Choroid plexus epithelial cell (primary cell): Measurements from ENCODE around the gene SPAG9.
A peak's percentile ranks its signal among the peaks of the same experiment; 100 is the strongest.

Source experiments
- DNase-seq: peaks from one replicate; pipeline ENCODE4 v3.0.0-alpha.2; 2010; ENCODE audit warnings: low read depth
- H3K4me3 ChIP-seq: 2 replicates; pipeline ENCODE4 v1.5.1; 2011; ENCODE audit warnings: low read depth, mild to moderate bottlenecking, control low read depth, low read length, moderate library complexity
- TF ChIP-seq, protein P1 (sequence below): conservative IDR thresholded peaks from 2 replicates; pipeline ENCODE4 v1.5.1; 2011; ENCODE audit warnings: low read depth, mild to moderate bottlenecking, control low read depth, inconsistent platforms, low read length, moderate library complexity

SPAG9 gene

DNA sequence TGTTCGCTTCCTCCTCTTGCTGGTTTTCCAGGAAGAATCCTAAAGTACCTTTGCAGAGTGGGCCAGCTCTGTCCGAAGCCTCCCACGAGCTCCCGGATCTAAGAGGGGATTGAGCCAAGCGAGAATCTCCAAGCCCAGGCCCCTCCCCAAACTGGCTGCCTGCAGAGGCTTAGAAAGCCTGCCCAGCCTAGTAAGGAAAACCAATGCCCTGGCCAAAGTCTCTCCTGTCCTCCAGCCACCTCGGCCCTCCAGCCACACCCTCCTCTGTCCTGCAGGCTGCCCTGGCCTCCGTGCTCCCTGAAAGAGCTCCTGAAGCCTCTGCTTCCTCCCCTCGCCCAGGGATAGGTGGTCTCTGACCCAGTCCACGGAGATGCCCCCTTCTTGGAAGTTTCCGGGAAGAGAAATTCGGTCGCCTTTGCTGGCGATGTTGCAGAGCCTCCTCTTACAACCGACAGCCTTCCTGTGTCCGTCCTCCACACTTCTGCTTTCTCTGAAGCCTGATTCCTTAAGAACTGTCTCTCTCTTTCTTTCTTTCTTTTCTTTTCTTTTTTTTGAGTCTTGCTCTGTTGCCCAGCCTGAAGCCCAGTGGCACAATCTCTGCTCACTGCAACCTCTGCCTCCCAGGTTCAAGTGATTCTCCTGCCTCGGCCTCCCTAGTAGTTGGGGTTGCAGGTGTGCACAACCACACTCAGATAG lies 199.6 kb downstream of the SPAG9 start:
- TF ChIP-seq, protein P1, sequence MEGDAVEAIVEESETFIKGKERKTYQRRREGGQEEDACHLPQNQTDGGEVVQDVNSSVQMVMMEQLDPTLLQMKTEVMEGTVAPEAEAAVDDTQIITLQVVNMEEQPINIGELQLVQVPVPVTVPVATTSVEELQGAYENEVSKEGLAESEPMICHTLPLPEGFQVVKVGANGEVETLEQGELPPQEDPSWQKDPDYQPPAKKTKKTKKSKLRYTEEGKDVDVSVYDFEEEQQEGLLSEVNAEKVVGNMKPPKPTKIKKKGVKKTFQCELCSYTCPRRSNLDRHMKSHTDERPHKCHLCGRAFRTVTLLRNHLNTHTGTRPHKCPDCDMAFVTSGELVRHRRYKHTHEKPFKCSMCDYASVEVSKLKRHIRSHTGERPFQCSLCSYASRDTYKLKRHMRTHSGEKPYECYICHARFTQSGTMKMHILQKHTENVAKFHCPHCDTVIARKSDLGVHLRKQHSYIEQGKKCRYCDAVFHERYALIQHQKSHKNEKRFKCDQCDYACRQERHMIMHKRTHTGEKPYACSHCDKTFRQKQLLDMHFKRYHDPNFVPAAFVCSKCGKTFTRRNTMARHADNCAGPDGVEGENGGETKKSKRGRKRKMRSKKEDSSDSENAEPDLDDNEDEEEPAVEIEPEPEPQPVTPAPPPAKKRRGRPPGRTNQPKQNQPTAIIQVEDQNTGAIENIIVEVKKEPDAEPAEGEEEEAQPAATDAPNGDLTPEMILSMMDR, result no peak
- H3K4me3 ChIP-seq, result no peak overlapping the region
- no peak for DNase-seq

DNA sequence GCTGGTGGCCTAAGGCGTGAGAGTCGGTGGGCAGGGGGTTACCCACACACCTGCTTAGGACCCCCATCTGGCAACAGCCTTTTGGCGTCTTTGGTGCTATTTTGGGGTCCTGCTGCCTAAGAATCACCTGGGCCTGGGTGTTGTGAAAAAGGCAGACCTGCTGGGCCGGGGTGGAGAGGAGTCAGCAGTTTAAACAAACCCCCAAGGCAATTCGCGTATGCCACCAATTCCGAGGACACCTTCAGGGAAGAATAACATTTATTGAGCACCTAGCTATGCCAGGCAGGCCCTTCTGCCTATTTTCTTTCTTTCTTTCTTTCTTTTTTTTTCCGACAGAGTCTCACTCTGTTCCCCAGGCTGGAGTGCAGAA lies 200.6 kb downstream of the SPAG9 start:
- no peak overlapping the region for H3K4me3 ChIP-seq
- TF ChIP-seq, protein P1, result no peak

DNA sequence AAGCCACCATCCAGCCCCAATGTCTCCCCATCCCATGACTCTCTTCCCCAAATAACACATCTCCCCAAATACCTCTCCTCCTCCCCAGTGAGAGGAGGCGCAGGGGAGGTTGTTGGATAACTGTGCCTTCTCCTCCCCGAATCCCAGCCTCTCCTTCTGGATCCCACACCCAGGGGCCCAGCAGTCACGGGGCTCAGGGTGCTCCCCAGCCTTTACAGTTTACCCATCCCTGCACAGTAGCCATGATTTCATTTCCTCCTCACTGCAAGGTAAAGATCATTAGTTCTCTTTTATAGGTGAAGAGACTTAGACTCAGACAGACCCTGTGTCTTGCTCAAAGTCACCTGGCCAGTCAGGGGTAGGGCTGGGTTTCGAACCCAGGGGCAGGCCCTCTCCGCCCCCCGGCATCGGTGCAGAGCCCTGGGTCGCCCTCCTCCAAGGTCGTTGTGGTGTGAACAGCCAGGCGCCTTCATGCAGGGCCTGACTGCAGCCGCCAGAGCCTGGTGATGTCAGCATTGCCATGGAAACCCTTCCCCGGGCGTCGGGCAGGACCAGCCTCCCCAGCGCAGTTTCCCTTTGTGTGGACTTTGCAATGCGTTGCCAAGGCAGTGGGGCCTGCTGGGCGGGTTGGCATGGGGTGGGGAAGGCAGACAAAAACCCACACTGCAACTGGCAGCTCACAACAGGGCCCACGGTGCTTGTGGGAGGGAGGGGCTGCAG lies 201.2 kb downstream of the SPAG9 start:
- no peak overlapping the region for H3K4me3 ChIP-seq

More for the DNA sequence above, 200.6 kb downstream of the SPAG9 start:
- DNase-seq, result no peak

DNA sequence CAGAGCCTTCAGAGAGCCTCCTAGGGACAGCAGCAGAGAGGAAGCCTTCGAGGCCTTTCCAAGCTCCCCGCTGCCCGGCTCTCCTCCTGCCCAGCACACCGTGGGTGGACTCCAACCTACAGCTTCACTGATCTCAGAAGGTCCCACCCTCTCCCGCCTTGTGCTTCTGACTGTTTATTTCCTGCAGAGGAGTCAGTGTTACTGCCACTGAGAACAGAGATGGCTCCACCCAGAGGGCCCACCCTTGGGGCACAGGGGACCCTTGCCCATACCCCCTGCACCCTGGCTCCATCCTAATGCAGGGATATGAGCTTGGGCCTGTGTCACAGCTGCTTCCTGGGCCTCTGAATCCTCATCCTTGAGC lies 201.8 kb downstream of the SPAG9 start:
- no peak for DNase-seq
- TF ChIP-seq, protein P1, result no peak
- no peak overlapping the region for H3K4me3 ChIP-seq

More for the DNA sequence above, 201.2 kb downstream of the SPAG9 start:
- TF ChIP-seq, protein P1, result no peak
- DNase-seq, result peak; percentile 82

DNA sequence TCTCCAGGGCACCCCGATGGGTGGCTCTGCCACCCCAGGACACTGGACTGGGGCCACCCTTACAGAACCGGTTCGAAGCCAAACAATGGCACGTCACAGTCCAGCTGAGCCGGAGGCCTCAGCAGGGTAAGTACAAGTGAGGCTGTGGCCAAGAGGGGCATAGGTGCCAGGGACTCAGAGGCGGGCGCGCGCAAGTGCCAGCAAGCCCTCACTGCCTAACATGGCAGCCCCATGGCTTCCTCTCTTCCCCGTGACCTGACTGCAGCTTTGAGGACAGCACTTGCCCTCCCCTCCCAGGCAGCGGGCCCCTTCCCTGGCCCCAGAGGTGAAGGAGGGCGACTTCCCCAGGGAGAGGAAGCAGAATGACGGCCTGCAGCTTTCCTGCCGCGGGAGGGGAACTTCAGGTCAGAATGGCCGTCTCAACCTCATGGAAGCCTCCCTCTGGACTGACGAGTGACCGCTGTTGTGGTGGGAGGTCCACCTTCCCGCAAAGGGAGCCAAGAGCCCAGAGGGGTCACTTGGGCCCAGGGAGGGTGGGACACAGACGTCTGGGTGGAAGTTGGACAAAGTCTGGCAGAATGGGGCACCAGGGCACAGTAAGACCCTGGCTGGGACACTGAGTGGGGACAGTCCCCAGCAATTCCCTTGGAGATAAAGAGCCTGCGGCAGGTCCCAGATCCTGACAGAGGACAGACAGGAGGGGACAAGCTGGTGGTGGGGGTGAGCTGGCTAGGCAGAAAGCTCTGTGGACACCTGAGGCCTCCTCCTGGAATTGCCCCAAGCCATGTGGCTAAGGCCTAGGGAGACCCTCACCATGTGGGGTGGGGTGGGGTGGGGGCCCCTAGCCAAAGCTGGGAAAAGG lies 202.4 kb downstream of the SPAG9 start:
- no peak for DNase-seq
- no peak overlapping the region for H3K4me3 ChIP-seq

DNA sequence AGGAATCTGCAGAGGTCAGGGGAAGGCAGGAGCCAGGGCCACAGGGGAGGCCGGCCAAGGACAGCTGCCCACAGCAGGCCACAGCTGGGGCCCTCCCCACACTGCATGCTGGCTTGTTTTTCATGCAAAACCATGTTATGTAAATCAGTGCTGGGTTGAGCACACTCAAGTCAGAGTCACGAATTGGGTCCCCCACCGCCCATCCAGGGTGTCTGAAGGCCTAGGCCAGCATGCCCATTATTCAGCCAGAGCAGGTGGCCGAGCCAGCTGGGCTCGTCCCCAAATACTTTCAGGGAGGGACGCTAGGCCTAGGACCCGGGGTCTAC lies 203.3 kb downstream of the SPAG9 start:
- TF ChIP-seq, protein P1, result no peak
- DNase-seq, result no peak

More for the DNA sequence above, 202.4 kb downstream of the SPAG9 start:
- TF ChIP-seq, protein P1, result no peak

More for the DNA sequence above, 203.3 kb downstream of the SPAG9 start:
- no peak overlapping the region for H3K4me3 ChIP-seq
